HepG2 (cell line): Measurements from ENCODE around the gene GNAZ. TPM values are rescaled to one million over a fixed set of nuclear protein-coding genes. Genes with fewer than 3 reads are reported as not detected.
A peak's percentile ranks its signal among the peaks of the same experiment; 100 is the strongest.

ENCODE experiments used
- HDAC1 ChIP-seq: sonication (generic); formaldehyde crosslinking; IDR thresholded peaks from 2 replicates; pipeline ENCODE4 v1.5.1; 2020; ENCODE audit warnings: mild to moderate bottlenecking, missing genetic modification reagents
- HMG20B ChIP-seq: conservative IDR thresholded peaks from 2 replicates; pipeline ENCODE4 v1.6.1; 2016; ENCODE audit warnings: missing genetic modification reagents, missing compliant biosample characterization
- KMT2A ChIP-seq: sonication (generic); formaldehyde crosslinking; IDR thresholded peaks from 2 replicates; pipeline ENCODE4 v1.4.0; 2020; ENCODE audit warnings: missing genetic modification reagents
- MXD4 ChIP-seq: IDR thresholded peaks from 2 replicates; pipeline ENCODE4 v1.6.1; 2016; ENCODE audit warnings: mild to moderate bottlenecking, missing biosample characterization, missing genetic modification reagents
- PAF1 ChIP-seq: IDR thresholded peaks from 2 replicates; pipeline ENCODE4 v1.6.1; 2016; ENCODE audit warnings: missing genetic modification reagents, missing compliant biosample characterization
- PHF20 ChIP-seq: sonication (generic); formaldehyde crosslinking; IDR thresholded peaks from 2 replicates; pipeline ENCODE4 v1.5.0; 2020; ENCODE audit warnings: mild to moderate bottlenecking, missing genetic modification reagents
- SMAD1 ChIP-seq: sonication (generic); formaldehyde crosslinking; IDR thresholded peaks from 2 replicates; pipeline ENCODE4 v1.4.0; 2020; ENCODE audit warnings: missing genetic modification reagents, low read depth, mild to moderate bottlenecking, borderline replicate concordance
- SSRP1 ChIP-seq: IDR thresholded peaks from 2 replicates; pipeline ENCODE4 v1.6.1; 2016; ENCODE audit warnings: control low read depth
- THAP9 ChIP-seq: sonication (generic); formaldehyde crosslinking; IDR thresholded peaks from 2 replicates; pipeline ENCODE4; 2020; ENCODE audit warnings: missing genetic modification reagents, mild to moderate bottlenecking, borderline replicate concordance
- ZFP36L2 ChIP-seq: sonication (generic); formaldehyde crosslinking; IDR thresholded peaks from 2 replicates; pipeline ENCODE4 v1.4.0; 2020; ENCODE audit warnings: missing genetic modification reagents
- ZFX ChIP-seq: sonication (generic); formaldehyde crosslinking; IDR thresholded peaks from 2 replicates; pipeline ENCODE4 v1.4.0; 2020; ENCODE audit warnings: mild to moderate bottlenecking, low read depth, missing genetic modification reagents, moderate library complexity
- ZNF501 ChIP-seq: sonication (generic); formaldehyde crosslinking; IDR thresholded peaks from 2 replicates; pipeline ENCODE4 v1.5.1; 2020; ENCODE audit warnings: mild to moderate bottlenecking, moderate library complexity, missing genetic modification reagents
- polyA plus RNA-seq, 8 experiments: library from polyadenylated mRNA; depleted of rRNA in 3 of 8; stranded (reverse) in 7 of 8; unstranded in 1 of 8; fragments of >200 nt; fragmentation: Illumina TruSeq in 4 of 8; extraction: Trizol in 4 of 8; gene quantifications; 2 replicates each; pipeline versions ENCODE4 v1.2.1 to v1.2.3, GENCODE V29; 2011 to 2016; ENCODE audit warnings: low read depth in 4 of 8, missing spikeins in 1 of 8, mixed read lengths in 1 of 8; ENCODE audit not compliant: insufficient read depth in 1 of 8
- total RNA-seq, 5 experiments: library from RNA; depleted of rRNA; stranded (reverse); fragments of >200 nt; fragmentation: Illumina TruSeq; extraction: Trizol; gene quantifications; 2 replicates each; pipeline ENCODE4 v1.2.3, GENCODE V29; 2016; ENCODE audit warnings: low read depth in 1 of 5
- TF ChIP-seq, protein P1 (sequence below), 2 experiments: IDR thresholded peaks; 2 replicates each; pipeline ENCODE4 v1.6.1; 2011 to 2012; ENCODE audit warnings: low read length in 2 of 2, borderline replicate concordance in 1 of 2, low read depth in 1 of 2, mild to moderate bottlenecking in 1 of 2, moderate library complexity in 1 of 2
- TF ChIP-seq, protein P2 (sequence below): sonication (generic); formaldehyde crosslinking; conservative IDR thresholded peaks from 2 replicates; pipeline ENCODE4 v1.8.0; 2022; ENCODE audit warnings: low read depth, missing genetic modification reagents
- TF ChIP-seq, protein P3 (sequence below): sonication (generic); formaldehyde crosslinking; IDR thresholded peaks from 2 replicates; pipeline ENCODE4 v1.4.0; 2020; ENCODE audit warnings: missing genetic modification reagents, borderline replicate concordance
- TF ChIP-seq, protein P4 (sequence below): sonication (generic); formaldehyde crosslinking; IDR thresholded peaks from 2 replicates; pipeline ENCODE4 v1.8.0; 2022; ENCODE audit warnings: missing genetic modification reagents, mild to moderate bottlenecking, moderate library complexity, borderline replicate concordance

Gene GNAZ
- total and polyA plus RNA-seq, 2 of the 13 experiments (the other 11 are each of a cell fraction or from before 2014, with no cell fraction given): 11.4 to 22.3 TPM

- TF ChIP-seq, protein P1, sequence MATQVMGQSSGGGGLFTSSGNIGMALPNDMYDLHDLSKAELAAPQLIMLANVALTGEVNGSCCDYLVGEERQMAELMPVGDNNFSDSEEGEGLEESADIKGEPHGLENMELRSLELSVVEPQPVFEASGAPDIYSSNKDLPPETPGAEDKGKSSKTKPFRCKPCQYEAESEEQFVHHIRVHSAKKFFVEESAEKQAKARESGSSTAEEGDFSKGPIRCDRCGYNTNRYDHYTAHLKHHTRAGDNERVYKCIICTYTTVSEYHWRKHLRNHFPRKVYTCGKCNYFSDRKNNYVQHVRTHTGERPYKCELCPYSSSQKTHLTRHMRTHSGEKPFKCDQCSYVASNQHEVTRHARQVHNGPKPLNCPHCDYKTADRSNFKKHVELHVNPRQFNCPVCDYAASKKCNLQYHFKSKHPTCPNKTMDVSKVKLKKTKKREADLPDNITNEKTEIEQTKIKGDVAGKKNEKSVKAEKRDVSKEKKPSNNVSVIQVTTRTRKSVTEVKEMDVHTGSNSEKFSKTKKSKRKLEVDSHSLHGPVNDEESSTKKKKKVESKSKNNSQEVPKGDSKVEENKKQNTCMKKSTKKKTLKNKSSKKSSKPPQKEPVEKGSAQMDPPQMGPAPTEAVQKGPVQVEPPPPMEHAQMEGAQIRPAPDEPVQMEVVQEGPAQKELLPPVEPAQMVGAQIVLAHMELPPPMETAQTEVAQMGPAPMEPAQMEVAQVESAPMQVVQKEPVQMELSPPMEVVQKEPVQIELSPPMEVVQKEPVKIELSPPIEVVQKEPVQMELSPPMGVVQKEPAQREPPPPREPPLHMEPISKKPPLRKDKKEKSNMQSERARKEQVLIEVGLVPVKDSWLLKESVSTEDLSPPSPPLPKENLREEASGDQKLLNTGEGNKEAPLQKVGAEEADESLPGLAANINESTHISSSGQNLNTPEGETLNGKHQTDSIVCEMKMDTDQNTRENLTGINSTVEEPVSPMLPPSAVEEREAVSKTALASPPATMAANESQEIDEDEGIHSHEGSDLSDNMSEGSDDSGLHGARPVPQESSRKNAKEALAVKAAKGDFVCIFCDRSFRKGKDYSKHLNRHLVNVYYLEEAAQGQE (IDR thresholded peaks at IDR 0.05; ENCODE audit: borderline replicate concordance in 1 of 2, low read depth in 1 of 2, low read length in 2 of 2): no peak
- TF ChIP-seq KMT2A (CRISPR knock-in tag) (no peak), ZNF501 (no peak), HMG20B (CRISPR knock-in tag) (no peak), ZFP36L2 (CRISPR knock-in tag) (no peak), PHF20 (0 out of 2 replicates have a peak, but pooled peaks have one; percentile 18), SMAD1 (CRISPR knock-in tag) (no peak), PAF1 (CRISPR knock-in tag) (no peak), HDAC1 (CRISPR knock-in tag) (peak; percentile 41; the same call in 1 of the 2 replicates), ZFX (CRISPR knock-in tag) (peak; percentile 38; the same call in 1 of the 2 replicates), SSRP1 (no peak), THAP9 (no peak; the same call in 1 of the 2 replicates), MXD4 (CRISPR knock-in tag) (no peak)
- TF ChIP-seq, protein P2, sequence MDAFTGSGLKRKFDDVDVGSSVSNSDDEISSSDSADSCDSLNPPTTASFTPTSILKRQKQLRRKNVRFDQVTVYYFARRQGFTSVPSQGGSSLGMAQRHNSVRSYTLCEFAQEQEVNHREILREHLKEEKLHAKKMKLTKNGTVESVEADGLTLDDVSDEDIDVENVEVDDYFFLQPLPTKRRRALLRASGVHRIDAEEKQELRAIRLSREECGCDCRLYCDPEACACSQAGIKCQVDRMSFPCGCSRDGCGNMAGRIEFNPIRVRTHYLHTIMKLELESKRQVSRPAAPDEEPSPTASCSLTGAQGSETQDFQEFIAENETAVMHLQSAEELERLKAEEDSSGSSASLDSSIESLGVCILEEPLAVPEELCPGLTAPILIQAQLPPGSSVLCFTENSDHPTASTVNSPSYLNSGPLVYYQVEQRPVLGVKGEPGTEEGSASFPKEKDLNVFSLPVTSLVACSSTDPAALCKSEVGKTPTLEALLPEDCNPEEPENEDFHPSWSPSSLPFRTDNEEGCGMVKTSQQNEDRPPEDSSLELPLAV: no peak
- TF ChIP-seq, protein P3, sequence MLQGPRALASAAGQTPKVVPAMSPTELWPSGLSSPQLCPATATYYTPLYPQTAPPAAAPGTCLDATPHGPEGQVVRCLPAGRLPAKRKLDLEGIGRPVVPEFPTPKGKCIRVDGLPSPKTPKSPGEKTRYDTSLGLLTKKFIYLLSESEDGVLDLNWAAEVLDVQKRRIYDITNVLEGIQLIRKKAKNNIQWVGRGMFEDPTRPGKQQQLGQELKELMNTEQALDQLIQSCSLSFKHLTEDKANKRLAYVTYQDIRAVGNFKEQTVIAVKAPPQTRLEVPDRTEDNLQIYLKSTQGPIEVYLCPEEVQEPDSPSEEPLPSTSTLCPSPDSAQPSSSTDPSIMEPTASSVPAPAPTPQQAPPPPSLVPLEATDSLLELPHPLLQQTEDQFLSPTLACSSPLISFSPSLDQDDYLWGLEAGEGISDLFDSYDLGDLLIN: no peak
- TF ChIP-seq, protein P4, sequence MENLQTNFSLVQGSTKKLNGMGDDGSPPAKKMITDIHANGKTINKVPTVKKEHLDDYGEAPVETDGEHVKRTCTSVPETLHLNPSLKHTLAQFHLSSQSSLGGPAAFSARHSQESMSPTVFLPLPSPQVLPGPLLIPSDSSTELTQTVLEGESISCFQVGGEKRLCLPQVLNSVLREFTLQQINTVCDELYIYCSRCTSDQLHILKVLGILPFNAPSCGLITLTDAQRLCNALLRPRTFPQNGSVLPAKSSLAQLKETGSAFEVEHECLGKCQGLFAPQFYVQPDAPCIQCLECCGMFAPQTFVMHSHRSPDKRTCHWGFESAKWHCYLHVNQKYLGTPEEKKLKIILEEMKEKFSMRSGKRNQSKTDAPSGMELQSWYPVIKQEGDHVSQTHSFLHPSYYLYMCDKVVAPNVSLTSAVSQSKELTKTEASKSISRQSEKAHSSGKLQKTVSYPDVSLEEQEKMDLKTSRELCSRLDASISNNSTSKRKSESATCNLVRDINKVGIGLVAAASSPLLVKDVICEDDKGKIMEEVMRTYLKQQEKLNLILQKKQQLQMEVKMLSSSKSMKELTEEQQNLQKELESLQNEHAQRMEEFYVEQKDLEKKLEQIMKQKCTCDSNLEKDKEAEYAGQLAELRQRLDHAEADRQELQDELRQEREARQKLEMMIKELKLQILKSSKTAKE (CRISPR knock-in tag): no peak
Observed at GRCh38 chr22:23152238-23153114, 82.2 kb downstream of the GNAZ start (continued).
